NCI-H2227 (cell line): Measurements from ENCODE around the gene RAPSN.

Source experiments
- DNase-seq: peaks from one replicate; lab custom pipeline; 2025; ENCODE audit not compliant: unreplicated experiment; lab: John Stamatoyannopoulos, UW

RAPSN gene

GRCh38 chr11:47466701-47467250 is 17.8 kb upstream of the RAPSN start:
- DNase-seq, result peak; percentile 34

GRCh38 chr11:47466201-47466600 is 17.3 kb upstream of the RAPSN start:
- no peak for DNase-seq

GRCh38 chr11:47464483-47464882 is 15.5 kb upstream of the RAPSN start:
- DNase-seq, result peak; percentile 76

GRCh38 chr11:47461876-47462275 is 12.9 kb upstream of the RAPSN start:
- DNase-seq, result no peak

- no peak for DNase-seq
These were observed 11.8 kb upstream of the RAPSN start for GRCh38 chr11:47460571-47461235.

- DNase-seq, result peak; percentile 86
These were observed 5.3 kb upstream of the RAPSN start for GRCh38 chr11:47454258-47454671.

GRCh38 chr11:47453365-47453764 is 4.4 kb upstream of the RAPSN start:
- DNase-seq, result no peak

GRCh38 chr11:47451990-47452389 is 3.1 kb upstream of the RAPSN start:
- DNase-seq, result no peak

- no peak for DNase-seq
These were observed 2.5 kb upstream of the RAPSN start for GRCh38 chr11:47451436-47451835.

- no peak for DNase-seq
These were observed 605 bp upstream of the RAPSN start for GRCh38 chr11:47449541-47449940.

- no peak for DNase-seq
These were observed 1.0 kb downstream of the RAPSN start for GRCh38 chr11:47447906-47448305.

- no peak for DNase-seq
These were observed 2.1 kb downstream of the RAPSN start for GRCh38 chr11:47446833-47447232.

GRCh38 chr11:47445840-47446239 is 3.1 kb downstream of the RAPSN start:
- no peak for DNase-seq

- no peak for DNase-seq
These were observed 5.1 kb downstream of the RAPSN start for GRCh38 chr11:47443817-47444216.

- DNase-seq, result peak; percentile 54
These were observed 5.8 kb downstream of the RAPSN start for GRCh38 chr11:47443028-47443700.

- no peak for DNase-seq
These were observed 6.4 kb downstream of the RAPSN start for GRCh38 chr11:47442514-47442913.

GRCh38 chr11:47441421-47441820 is 7.5 kb downstream of the RAPSN start:
- DNase-seq, result no peak

- DNase-seq, result no peak
These were observed 8.9 kb downstream of the RAPSN start for GRCh38 chr11:47440054-47440476.

GRCh38 chr11:47438721-47439120 is 10.2 kb downstream of the RAPSN start:
- no peak for DNase-seq

- no peak for DNase-seq
These were observed 11.1 kb downstream of the RAPSN start for GRCh38 chr11:47437746-47438418.

GRCh38 chr11:47437218-47437745 is 11.7 kb downstream of the RAPSN start:
- DNase-seq, result no peak

GRCh38 chr11:47436726-47437125 is 12.2 kb downstream of the RAPSN start:
- no peak for DNase-seq
